GM12872 (cell line): Measurements from ENCODE around the gene RGMA.

Experiments
- TF ChIP-seq, protein P1 (sequence below): IDR thresholded peaks from 3 replicates; pipeline ENCODE4 v1.5.1; 2011; ENCODE audit warnings: low read depth, mild to moderate bottlenecking, low read length, moderate library complexity; ENCODE audit not compliant: insufficient read depth

Gene RGMA

DNA sequence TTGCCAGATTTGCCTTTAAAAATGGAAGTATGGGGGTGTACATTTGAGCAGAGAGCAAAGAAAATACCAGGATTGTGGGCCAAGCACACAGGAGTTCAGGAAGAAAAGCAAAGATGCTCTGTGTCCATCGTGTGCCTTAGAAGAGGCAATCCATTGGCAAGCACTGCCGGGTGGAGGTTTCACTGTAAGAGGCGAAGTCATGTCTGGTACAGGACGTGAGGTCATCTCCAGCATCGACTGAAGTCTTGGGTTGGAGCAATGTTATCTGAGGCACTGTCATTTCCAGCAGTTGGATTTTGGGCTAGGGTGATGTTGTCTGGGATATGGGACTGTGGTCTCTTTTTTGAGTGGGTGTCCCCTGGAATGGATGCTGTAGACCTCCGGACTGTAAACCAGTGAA lies 4.8 kb upstream of the RGMA start:
- TF ChIP-seq, protein P1, sequence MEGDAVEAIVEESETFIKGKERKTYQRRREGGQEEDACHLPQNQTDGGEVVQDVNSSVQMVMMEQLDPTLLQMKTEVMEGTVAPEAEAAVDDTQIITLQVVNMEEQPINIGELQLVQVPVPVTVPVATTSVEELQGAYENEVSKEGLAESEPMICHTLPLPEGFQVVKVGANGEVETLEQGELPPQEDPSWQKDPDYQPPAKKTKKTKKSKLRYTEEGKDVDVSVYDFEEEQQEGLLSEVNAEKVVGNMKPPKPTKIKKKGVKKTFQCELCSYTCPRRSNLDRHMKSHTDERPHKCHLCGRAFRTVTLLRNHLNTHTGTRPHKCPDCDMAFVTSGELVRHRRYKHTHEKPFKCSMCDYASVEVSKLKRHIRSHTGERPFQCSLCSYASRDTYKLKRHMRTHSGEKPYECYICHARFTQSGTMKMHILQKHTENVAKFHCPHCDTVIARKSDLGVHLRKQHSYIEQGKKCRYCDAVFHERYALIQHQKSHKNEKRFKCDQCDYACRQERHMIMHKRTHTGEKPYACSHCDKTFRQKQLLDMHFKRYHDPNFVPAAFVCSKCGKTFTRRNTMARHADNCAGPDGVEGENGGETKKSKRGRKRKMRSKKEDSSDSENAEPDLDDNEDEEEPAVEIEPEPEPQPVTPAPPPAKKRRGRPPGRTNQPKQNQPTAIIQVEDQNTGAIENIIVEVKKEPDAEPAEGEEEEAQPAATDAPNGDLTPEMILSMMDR: no peak

GRCh38 chr15:93091465-93091864 lies 2.5 kb upstream of the RGMA start:
- TF ChIP-seq, protein P1: no peak

DNA sequence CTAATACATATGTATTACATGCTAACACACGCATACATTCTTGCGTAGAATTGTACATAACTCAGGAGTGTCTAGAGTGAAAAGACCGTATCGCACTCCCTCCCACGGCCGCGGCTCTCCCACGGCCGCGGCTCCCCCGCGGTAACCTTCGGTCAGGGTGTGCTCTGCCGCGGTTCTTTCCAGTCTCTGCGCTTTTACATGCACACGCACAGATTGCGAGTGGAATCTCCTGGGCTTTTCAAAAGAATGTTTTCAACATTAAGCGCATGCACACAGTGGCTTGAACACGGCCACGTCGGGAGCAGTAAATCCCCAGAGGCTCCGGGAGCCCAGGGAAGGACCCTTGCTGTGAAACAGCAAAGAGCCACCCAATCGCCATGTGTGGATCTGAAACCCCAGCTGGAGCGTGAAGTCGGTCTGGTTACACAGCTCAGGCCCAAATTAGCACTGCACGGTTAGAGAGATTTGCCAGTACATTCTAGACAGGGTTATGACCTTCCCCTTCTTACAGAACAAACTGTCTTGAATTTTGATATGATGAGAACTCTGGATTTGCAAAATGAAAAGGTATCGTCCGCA lies 805 bp upstream of the RGMA start:
- TF ChIP-seq, protein P1: no peak

DNA sequence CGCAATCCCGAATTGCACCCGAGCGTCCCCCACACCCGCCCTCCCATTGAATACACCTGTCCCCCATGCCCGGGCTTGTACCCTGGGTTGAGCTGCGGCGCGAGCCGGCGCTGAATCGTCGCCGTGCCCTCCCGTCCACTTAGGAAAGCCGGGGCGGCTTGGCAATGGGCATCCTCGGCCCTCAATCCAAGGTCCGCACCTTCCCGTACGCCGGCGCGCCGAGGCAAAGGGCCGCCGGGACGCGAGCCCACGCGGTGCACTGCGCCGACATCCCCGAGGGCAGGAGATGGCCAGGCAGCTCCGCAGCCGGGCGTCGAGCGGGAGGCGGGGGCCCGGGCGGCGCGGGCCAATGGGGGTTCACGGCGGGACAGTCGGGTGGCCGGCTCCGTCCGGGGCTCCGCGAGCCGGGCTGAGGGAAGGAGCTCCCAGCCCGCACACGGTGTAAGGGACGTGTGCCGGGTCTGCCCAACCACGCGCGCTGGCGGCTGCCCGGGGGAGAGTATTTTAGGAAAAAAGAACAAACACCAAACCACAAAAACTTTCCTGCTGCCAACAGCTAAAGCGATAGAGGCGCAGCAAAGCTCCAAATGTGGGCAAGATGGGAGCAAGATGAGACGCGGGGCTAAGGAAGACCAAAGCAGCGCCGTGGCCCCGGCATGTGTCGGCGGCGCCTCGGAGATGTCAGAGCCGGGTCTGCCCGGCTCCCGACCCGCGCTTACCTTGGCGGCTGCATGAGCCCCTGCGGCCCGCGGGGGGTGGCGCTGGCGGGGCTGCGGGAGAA lies 621 bp downstream of the RGMA start:
- TF ChIP-seq, protein P1: no peak

- TF ChIP-seq, protein P1: peak; percentile 93
Measured at GRCh38 chr15:93087825-93088199, 1.2 kb downstream of the RGMA start.

GRCh38 chr15:93086791-93087190 lies 2.2 kb downstream of the RGMA start:
- TF ChIP-seq, protein P1: no peak

GRCh38 chr15:93085692-93086091 lies 3.3 kb downstream of the RGMA start:
- TF ChIP-seq, protein P1: no peak
